Endodermal cell (in vitro differentiated cells): Measurements from ENCODE around the gene LIMS1. TPM values are rescaled to one million over a fixed set of nuclear protein-coding genes. Genes with fewer than 3 reads are reported as not detected.
A peak's percentile ranks its signal among the peaks of the same experiment; 100 is the strongest.

Experiments used
- DNase-seq: peaks from one replicate; pipeline ENCODE4 v3.0.0-alpha.2; 2017
- H3K27ac ChIP-seq: 2 replicates; pipeline ENCODE4 v1.5.1; 2013; ENCODE audit warnings: mild to moderate bottlenecking, low read depth, low read length, moderate library complexity
- H3K27me3 ChIP-seq: 2 replicates; pipeline ENCODE4 v1.6.1; 2013; ENCODE audit warnings: mild to moderate bottlenecking, low read length, moderate library complexity; ENCODE audit not compliant: insufficient read depth, control insufficient read depth, poor library complexity, severe bottlenecking
- H3K36me3 ChIP-seq: 2 replicates; pipeline ENCODE4 v1.7.0; 2013; ENCODE audit warnings: mild to moderate bottlenecking, low read length, moderate library complexity; ENCODE audit not compliant: control insufficient read depth, insufficient read depth
- H3K4me1 ChIP-seq: one replicate; pipeline ENCODE4 v1.7.0; 2013; ENCODE audit warnings: low read length; ENCODE audit not compliant: control insufficient read depth, insufficient read depth
- H3K4me3 ChIP-seq: 2 replicates; pipeline ENCODE4 v1.5.1; 2013; ENCODE audit warnings: mild to moderate bottlenecking, low read length, moderate library complexity
- H3K9ac ChIP-seq: 2 replicates; pipeline ENCODE4 v1.6.1; 2013; ENCODE audit warnings: mild to moderate bottlenecking, low read length, moderate library complexity; ENCODE audit not compliant: poor library complexity, severe bottlenecking; ENCODE audit errors: extremely low read depth
- H3K9me3 ChIP-seq: 2 replicates; pipeline ENCODE4 v1.6.1; 2013; ENCODE audit warnings: mild to moderate bottlenecking, low read length, moderate library complexity; ENCODE audit not compliant: control insufficient read depth
- H3K27ac Mint-ChIP-seq: 2 replicates; pipeline ENCODE4 v1.8.0; 2020; ENCODE audit warnings: mixed read lengths
- H3K27me3 Mint-ChIP-seq: 2 replicates; pipeline ENCODE4 v1.8.0; 2021; ENCODE audit warnings: mild to moderate bottlenecking, mixed read lengths; ENCODE audit not compliant: insufficient read depth
- H3K36me3 Mint-ChIP-seq: 2 replicates; pipeline ENCODE4 v1.8.0; 2020; ENCODE audit warnings: low read depth, mixed read lengths
- H3K4me1 Mint-ChIP-seq: 2 replicates; pipeline ENCODE4 v1.8.0; 2020; ENCODE audit warnings: mixed read lengths
- H3K4me3 Mint-ChIP-seq: 2 replicates; pipeline ENCODE4 v1.8.0; 2020; ENCODE audit warnings: mild to moderate bottlenecking, moderate library complexity, mixed read lengths
- H3K9me3 Mint-ChIP-seq: 2 replicates; pipeline ENCODE4 v1.8.0; 2020; ENCODE audit warnings: mild to moderate bottlenecking, mixed read lengths
- CTCF ChIP-seq: fragments of 200-600 bp; sonication (generic); conservative IDR thresholded peaks from 2 replicates; pipeline ENCODE4 v1.5.0; 2021; ENCODE audit warnings: antibody characterized with exemption, mild to moderate bottlenecking
- WGBS, 2 experiments: methylation state at CpG; one replicate each; pipeline versions ENCODE4 v1.1.5 to v1.1.7; 2013; ENCODE audit warnings: missing lambda C conversion rate in 2 of 2, mixed read lengths in 1 of 2; ENCODE audit not compliant: insufficient coverage in 1 of 2, insufficient read length in 1 of 2; 5-methylcytosine and 5-hydroxymethylcytosine counted together
- total RNA-seq, 2 donors: library from RNA; stranded (reverse); fragmentation: NEBNext Ultra II Directional in 1 of 2; extraction: Animal tissue kit (Norgen Biotek cat#: 25700) in 1 of 2; gene quantifications; 2 replicates in 1 of 2; 3 replicates in 1 of 2; pipeline ENCODE4 v1.2.1, GENCODE V29; 2021

LIMS1 gene
- total RNA-seq, 2 donors from 2014 or later: 45.9 to 46.6 TPM

DNA sequence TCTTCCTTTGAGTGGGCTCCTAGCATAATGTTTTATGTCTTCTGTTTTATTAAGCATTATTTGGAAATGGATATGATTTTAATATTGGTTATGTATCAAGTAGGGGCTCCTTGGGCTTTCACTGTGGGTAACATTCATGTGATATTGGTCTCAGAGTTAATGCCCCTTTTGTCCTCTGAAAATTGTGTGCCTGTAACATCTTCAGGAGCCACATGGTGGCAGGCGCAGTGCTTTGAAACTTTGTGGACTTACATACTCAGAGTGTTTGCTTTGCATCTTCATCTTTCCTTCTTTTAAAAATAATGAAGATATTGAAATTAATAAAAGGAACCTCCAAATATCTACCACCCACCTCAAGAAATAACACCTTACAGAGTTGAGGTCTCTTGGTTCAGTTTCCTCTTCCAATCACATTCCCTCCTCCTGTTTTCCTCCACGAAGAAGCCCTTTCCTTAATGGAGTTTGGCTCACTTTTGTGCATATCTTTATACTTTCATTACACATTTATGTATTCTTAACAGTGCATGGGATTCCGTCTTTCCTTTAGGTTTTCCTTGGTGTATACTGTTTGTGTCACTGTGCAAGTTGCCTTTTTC lies 73.5 kb downstream of the LIMS1 start:
- Mint-ChIP-seq H3K4me3 (no peak overlapping the region), H3K9me3 (no peaks in the 10 kb centered on the region), H3K36me3 (no peaks in the 10 kb centered on the region), H3K27me3 (no peaks in the 10 kb centered on the region), H3K27ac (no peak overlapping the region), H3K4me1 (peaks cover 30% of the 10 kb centered on the region)
- H3K9me3 ChIP-seq: no peaks in the 10 kb centered on the region
- no peak overlapping the region for H3K27ac ChIP-seq
- no peaks in the 10 kb centered on the region for H3K27me3 ChIP-seq
- H3K36me3 ChIP-seq: no peaks in the 10 kb centered on the region
- DNase-seq: peak; percentile 73
- peak; percentile 79 for TF ChIP-seq CTCF
- WGBS, 2 experiments: 79% methylated on average over 3 of the region's 3 CpGs; no CpG with 5 or more reads in 1 of the 2 experiments
- H3K4me3 ChIP-seq: no peak overlapping the region
- H3K4me1 ChIP-seq: peaks cover 6% of the 10 kb centered on the region
- no peak overlapping the region for H3K9ac ChIP-seq

DNA sequence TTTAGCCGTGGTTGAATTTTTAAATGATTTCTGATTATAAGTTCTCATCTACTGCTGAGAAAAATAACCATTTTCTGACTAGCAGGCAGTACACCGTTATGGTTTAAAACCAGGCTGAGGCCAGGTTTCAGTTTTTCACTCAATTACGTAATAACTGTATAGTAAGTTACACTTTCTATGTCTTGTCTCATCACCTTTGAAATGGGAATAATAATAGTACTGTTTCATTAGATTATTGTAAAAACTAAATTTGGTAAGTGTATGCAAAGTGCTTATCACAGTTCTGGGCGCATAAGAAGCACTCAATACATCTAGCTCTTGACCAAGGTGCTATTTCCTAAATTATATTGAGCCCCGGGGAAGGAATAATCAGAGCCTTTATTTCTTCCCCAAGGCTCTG lies 76.8 kb downstream of the LIMS1 start:
- peaks cover 30% of the 10 kb centered on the region for H3K4me1 Mint-ChIP-seq
- Histone ChIP-seq H3K9ac (no peak overlapping the region), H3K9me3 (no peaks in the 10 kb centered on the region), H3K27me3 (no peaks in the 10 kb centered on the region), H3K36me3 (no peaks in the 10 kb centered on the region), H3K27ac (no peak overlapping the region), H3K4me3 (no peak overlapping the region), H3K4me1 (peaks cover 12% of the 10 kb centered on the region)
- no peak for TF ChIP-seq CTCF
- H3K27me3 Mint-ChIP-seq: no peaks in the 10 kb centered on the region
- no peaks in the 10 kb centered on the region for H3K36me3 Mint-ChIP-seq
- no peaks in the 10 kb centered on the region for H3K9me3 Mint-ChIP-seq
- DNase-seq: no peak
- 97 to 100% methylated on average over 4 to 5 of the region's 5 CpGs for WGBS, 2 experiments
- no peak overlapping the region for H3K4me3 Mint-ChIP-seq
- no peak overlapping the region for H3K27ac Mint-ChIP-seq

DNA sequence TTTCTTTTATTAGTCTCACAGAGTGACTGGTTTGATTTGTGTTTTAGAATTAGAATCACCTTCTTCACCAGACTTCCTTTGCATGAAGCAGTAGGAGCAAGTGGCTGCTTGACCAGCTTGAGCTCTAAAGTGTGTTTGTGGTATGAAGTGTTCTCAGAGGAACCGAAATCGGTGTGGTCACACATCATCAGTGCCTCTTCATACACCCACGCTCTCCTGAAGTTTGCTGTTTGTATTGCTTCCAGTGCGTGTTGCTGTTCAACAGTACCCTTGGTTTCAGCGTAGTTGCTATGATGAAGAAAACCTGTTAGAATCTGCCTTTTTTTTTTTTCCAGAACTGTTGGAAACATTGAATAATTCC lies 77.9 kb downstream of the LIMS1 start:
- Mint-ChIP-seq H3K27ac (no peak overlapping the region), H3K9me3 (no peaks in the 10 kb centered on the region), H3K4me3 (no peak overlapping the region), H3K27me3 (no peaks in the 10 kb centered on the region), H3K4me1 (peaks cover 30% of the 10 kb centered on the region), H3K36me3 (no peaks in the 10 kb centered on the region)
- no peak overlapping the region for H3K27ac ChIP-seq
- no peaks in the 10 kb centered on the region for H3K27me3 ChIP-seq
- no peak for TF ChIP-seq CTCF
- no peak for DNase-seq
- peaks cover 12% of the 10 kb centered on the region for H3K4me1 ChIP-seq
- H3K9me3 ChIP-seq: no peaks in the 10 kb centered on the region
- H3K4me3 ChIP-seq: no peak overlapping the region
- H3K9ac ChIP-seq: no peak overlapping the region
- H3K36me3 ChIP-seq: no peaks in the 10 kb centered on the region
- WGBS, 2 experiments: 93 to 97% methylated on average over 3 to 5 of the region's 5 CpGs
